Activated CD8-positive, alpha-beta memory T cell treated with anti-CD3 and anti-CD28 coated beads for 24 hours (primary cell): ENCODE data around the gene USB1.

Experiments used
- DNase-seq: peaks from one replicate; pipeline ENCODE4 v3.0.0-alpha.2; 2020

The USB1 gene, protein sequence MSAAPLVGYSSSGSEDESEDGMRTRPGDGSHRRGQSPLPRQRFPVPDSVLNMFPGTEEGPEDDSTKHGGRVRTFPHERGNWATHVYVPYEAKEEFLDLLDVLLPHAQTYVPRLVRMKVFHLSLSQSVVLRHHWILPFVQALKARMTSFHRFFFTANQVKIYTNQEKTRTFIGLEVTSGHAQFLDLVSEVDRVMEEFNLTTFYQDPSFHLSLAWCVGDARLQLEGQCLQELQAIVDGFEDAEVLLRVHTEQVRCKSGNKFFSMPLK

DNA sequence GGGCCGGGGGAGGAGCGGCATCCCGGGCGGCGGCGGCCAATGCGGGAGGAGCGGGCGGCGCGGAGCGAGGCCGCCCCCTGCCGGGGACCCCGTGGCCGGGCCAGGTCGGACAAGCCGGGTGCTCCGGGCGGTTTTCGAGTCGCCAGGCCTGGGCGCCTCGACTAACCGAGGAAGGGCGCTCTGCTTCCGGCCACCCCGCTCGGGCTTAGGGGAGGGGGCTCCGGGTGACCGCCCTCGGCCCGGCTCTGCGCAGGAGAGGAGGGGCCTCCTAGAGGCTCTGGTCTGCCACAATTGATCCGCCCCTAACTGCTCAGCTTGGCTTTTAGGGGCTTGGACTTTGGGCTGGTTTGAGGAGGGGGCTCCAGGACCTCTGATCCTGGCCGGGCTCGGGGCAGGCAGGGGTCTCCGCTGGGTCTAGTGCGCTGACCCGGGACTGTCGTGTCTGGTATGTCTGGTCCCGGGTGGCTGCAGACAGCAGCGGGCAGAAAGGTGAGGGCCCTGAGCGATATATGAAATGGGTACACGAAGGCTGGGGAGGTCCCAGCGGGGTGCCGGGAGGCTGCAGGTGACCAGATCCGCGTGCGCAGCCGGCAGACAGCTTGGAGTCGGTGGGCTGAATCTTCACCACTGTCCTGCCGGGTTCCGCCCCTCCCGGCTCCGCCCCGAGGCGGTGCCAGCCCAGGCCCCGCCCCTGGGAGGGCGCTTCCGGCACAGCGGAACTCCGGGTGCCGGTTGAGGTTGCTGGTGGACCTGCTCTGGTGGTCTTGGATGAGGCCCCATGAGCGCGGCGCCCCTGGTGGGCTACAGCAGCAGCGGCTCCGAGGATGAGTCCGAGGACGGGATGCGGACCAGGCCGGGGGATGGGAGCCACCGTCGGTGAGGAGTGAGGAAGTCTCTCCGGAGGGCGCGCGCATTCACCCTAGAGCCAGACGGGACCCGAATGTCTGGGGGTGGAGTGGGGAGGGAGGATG is at the start of gene USB1:
TSS of gene USB1 (plus strand) at position 702 of the 971 bp plus-strand sequence. CDS start at position 779, 77 bp downstream.
- DNase-seq: peak; percentile 95

DNA sequence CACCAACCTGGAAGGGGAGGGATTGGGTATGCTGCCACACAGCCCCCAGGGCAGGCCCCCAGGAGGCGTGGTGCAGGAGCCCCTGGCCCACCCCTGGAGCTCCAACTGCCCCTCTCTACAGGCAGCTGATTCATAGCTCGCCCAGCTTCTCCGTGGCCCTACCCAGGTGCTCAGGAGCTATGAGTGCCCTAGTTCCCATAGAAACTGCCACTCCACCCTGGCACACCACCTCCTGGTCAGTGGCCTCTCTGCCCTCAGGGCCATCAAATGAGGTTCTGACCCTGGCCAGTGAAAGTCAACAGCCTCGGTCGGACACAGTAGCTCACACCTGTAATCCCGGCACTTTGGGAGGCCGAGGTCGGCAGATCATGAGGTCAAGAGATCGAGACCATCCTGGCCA is 48.3 kb upstream of the USB1 start:
- DNase-seq: no peak

DNA sequence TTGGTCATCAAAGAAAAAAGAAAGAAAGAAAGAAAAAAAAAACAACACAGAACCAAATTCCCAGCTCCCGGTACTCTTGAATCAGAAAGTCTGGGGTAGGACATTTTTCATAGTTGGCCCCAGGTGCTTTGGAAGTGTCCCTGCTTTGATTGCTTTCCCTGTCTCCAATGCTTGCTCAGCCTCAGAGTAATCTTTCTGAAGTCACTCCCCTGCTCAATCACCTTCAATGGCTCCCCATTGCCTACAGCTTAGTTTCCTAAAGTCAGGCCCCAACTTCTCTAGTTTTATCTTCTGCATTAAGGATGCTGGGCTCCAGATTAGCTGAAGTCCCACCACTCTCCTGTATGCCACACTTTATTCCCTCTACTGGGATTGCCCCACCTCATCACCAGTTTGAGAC is 47.4 kb upstream of the USB1 start:
- no peak for DNase-seq

DNA sequence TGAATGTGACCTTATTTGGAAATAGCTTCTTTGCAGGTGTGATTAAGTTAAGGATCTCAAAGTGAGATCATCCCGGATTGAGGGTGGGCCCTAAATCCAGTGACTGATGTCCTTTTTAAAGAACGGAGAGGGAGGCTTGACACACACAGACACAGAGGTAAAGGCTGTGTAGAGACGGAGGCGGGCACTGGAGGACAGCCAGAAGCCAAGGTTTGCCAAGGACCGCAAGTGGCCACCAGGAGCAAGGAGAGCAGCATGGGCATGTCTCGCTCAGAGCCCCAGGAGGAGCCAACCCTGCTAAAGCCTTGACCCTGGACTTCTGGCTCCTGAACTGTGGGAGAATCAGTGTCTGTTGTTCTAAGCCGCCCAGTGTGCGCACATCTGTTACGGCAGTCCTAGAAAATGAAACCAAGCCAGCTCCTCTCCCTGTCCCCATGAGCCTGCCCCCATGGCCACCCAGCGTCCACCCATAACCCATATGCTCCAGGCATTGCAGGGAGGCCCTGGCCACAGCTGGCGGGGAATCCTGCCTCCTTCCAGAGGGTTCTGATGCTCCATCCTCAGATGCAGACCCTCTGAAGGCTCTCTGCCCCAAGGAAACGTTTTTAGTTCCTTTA is 45.5 kb upstream of the USB1 start:
- DNase-seq: no peak

DNA sequence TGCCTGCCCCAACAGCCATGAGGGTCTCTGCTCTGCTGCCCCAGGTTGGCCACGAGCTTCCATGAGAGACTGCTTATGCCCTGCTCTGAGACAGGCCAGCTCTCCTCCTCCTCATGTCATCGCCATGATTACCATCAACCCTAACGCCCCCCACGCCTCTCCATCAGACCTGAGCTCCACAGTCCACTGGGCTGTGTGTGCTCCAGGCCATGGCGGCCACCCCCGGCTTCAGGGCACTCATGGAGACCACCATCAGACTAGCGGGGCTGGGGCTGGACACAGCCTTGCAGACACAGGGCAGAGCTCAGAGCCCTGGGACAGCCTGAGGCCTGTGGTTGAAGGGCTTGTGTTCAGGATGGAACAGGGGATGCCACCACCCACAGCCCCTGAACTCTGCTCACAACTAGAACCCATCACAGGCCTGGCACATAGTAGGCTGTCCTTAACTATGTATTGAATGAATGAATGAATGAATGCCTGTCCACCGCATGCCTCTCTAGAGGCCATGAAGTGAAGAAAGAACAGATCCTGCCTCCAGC is 44.9 kb upstream of the USB1 start:
- DNase-seq: no peak

DNA sequence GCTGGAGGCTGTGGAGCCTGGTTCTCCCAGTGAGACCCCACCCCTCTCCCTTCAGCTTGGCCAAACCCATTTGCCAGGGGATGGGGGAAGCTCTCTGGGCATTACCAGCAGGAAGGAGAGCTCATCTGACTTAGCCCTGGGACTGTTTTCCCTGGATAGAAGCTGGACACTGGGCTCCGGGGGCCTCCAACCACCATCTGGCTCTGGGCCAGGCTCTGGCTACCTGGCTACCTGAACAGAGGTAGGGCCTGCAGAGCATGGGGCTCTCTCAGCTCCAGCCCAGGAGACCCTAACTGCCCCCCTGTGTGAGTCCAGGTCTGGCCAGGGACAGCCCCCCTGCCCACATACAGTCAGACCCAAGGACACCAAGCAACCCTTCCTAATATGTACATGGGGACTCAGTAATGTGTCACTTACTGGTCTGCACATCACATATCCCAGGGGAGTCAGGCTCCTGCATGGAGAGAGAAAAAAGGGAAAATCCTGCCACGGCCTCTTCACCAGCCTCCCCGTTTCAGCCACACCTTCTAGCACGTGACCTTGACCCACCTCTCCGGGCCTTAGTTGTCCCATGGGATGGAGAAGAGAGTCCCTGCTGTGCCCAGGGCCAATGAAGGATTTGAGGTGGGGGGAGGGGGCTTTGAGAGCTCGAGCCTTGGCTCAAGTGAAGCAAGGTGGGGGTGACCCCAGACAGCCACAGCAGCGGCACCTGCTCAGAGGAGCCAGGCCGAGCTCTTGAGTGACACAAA is 44.1 kb upstream of the USB1 start:
- no peak for DNase-seq

DNA sequence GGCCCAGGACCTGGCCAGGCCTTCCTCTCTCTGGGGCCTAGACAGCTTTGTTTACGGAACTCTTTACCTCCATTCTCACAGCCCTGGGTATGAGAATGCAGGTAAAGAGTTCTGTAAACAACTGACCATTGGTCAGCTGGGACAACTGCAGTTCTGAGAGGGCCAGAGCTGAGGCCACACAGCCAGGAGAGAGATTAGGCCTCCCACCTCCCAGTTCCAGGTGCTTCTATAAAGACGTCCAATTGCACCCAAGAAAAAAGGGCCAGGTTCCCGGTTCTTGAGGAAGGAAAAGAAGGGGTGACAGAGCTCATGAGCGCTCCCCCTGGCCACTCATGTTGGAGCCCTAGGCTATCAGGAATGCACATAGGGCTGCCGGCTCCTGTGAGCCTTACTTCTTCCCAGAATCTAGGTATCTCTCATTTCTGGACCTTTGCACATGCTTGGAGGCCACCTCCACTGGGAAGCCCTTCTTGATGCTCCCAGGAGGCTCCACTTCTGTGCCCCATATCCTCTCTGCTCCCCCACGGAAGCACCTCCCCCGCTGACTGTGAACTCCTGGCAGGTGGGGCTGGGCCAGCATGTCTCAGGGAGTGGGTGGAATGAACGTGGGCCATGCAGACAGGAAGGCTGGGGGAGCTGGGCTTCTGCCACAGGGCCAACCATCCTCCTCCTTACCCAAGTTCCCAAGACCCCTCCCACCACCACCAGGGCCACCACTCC is 43.4 kb upstream of the USB1 start:
- DNase-seq: no peak

DNA sequence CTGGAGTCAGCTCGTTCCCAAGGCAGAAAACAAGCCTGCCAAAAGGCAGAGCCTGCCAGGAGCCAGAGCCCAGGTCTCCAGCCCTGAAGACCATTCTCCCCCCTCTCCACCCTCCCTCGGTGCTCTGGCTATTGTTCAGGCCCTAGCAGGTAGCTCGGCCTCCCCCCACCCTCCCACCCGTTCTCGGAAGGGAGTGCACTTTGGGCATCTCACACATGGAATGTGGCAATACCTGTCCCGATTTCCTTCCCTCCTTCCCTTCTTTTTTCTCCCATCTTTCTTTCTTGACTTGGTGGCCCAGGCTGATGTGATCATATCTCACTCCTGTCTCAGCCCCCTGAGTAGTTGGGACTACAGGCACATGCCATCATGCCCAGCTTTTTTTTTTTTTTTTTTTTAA is 42.7 kb upstream of the USB1 start:
- no peak for DNase-seq

DNA sequence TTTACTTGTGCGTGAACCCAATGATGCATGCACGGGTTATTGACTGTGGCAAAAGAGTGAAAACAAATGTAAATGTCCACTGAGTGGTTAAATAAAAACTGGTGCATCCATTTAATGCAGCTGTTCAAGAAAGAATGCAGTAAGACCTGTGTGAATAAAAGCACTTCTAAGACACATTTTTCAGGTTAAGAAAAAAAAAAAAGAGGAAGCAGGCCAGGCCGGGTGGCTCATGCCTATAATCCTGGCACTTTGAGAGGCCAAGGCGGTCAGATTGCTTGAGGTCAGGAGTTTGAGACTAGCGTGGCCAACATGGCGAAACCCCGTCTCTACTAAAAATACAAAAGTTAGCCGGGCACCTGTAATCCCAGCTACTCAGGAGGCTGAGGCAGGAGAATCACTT is 42.1 kb upstream of the USB1 start:
- DNase-seq: no peak

DNA sequence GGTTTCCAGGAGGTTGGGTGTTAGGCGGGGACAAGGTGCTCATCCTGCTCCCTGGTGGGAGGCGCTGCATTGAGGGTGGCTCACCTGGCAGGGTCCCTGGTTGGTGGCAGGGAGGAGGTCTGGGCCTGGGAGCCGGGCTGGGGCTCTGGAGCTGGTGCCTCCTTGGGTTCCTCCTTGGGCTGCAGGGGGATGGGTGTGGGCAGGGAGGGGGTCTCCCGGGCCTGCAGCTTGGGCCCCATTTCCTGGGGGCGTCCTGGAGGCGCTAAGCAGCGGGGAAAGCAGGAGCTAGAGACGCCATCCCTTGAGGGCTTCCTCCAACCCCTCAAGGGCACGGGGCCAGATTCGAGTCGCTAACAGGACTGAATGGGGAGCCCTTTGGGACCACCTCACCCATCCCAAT is 41.4 kb upstream of the USB1 start:
- no peak for DNase-seq

DNA sequence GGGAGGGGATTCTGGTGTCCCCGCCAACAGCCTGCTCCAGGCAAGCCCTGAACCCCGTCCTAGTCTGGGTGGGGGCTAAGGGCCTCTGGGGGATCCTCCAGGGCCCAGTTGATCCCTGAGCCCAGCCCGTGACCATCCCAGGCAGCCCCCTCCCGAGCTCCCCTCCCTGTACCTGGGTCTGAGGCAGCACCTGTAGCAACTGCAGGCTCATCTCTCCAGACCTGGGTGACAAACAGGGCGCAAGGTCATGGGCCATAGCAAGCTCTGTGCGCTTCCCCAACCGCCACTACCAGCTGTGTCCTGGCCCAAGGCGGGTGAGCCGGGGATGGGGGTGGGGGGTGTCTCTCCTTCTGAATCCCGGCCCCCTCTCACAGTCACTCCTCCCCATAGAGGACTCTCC is 40.9 kb upstream of the USB1 start:
- DNase-seq: no peak

DNA sequence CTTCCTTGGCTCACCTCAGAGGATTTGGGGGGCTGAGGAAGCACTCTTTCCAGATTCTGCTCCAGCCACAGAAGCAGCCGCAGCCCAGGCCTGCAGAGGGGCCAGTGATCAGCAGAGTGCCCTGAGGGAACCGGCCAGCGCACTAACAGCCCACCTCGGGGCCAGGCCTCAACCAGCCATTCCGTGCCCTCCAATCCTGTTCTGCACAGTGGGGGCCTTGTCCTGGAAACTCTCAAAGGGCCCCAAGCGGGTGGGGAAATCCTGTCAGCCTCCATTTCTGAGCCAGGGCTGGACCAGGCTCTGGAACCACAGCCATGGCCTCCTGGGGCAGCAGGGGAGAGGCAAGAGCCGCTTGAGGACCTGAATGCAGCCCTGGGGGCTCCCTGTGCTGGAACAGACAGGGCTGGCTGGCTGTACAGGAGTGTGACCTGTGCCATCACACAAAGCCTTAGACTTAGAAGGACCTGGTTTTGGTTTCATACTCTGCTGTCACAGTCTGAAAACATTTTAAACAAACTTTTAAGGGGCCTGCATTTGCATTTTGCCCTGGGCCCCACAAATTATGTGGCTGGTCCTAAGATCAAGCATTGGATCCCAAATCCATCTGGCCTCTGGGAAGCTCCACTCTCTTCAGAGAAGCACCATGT is 40.3 kb upstream of the USB1 start:
- DNase-seq: no peak

DNA sequence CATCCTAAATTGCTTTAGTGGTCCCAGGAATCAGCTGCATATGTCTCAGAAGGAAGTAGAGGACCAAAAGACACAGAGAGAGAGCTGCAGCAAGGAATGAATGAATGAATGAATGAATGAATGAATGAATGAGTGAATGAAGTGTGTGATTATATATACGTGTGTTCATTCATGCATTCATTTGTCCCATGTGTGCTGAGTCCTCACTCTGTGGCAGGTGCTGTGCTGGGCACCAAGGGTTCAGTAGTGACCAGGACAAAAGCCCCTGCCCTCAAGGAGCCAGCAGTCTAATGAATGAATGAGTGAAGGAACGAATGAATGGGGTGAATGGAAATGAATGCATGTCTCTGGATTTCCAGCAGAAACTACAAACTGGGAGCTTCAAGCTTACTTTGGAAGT is 39.7 kb upstream of the USB1 start:
- no peak for DNase-seq

DNA sequence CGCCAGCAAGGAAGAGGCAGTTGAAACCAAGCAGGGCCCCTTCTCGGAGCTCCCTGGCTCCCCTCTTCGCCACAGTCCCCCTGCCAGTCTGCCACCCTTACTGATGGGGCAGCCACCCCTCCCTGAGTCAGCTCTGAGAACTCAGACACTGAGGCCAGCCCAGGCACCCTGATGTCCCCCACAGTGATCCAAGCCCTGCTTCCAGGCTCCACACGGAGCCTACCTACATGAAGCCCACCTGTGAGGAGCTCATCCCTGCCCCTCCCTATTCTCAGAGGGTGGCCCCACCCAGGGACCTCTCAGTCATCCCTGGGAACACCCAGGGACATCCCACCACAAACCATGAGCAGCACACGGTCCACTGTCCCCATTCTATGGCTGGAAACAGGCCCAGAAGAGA is 39.2 kb upstream of the USB1 start:
- no peak for DNase-seq

DNA sequence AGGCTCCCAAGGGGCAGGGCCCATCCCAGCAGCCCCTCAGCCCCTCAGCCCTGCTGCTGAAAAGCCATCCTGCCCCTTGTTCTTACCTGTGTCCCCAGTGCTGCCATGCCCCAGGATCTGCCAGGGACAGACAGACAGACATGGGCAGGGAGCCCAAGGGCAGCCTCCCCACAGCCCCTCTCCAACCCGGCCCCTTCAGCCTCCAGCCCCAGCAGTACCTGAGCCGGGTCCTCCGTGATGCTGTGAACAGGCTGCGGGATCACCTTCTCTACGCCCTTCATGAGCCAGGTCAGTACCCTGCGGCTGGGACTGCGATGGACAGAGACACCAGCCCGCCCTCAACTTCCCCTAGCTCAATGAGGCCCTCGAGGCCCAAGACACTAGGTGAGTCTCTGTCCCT is 38.5 kb upstream of the USB1 start:
- no peak for DNase-seq

DNA sequence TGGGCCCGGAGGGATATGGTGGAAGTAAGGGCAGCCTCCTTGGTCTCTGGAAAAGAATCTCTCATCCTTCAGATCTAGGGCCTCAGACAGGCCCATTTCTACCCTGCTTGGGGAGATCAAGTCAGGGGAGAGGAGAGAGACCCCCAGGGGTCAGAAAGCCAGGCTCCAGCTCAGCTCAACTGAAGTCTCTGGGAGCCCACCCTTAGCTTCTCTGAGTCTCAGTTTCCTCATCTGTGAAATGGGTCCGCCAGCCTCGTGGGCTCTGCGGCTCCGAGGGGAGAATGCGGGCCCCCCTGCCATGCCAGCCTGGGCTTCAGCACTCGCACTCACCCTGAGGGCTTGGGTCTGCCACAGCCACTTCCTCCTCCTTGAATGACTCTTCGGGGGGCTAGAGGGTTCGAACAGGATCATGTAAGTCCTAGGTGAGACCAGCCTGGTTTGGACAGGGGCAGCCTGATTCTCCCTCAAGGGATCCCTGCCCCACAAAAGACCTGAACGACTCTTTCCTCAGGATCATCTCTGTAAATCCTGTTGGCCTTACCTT is 37.0 kb upstream of the USB1 start:
- DNase-seq: no peak

DNA sequence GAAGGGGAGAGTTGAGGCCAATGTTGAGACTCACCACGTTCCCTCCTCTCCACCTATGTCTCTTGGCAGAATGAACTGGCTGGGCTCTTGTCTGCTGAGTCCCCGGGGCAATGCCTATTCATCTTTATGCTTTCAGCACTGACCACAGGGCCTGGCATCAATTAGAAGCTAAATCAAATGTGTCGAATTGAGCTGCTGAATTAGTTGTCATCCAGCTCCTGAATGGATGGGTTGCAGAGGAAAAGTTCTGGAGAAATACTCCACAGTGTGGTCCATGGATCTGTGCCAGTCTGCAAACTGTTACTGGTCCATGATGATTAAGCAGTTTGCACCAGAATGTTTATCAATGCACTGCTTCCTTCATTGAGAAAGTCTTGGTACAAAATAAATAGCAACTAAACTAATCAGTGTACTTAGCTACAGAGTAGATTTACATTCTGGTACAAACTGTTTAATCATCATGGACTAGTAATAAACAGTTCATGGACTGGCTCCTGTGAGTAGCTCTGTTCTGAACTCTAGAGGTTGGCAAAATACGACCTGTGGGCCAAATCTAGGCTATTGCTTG is 34.9 kb upstream of the USB1 start:
- no peak for DNase-seq

DNA sequence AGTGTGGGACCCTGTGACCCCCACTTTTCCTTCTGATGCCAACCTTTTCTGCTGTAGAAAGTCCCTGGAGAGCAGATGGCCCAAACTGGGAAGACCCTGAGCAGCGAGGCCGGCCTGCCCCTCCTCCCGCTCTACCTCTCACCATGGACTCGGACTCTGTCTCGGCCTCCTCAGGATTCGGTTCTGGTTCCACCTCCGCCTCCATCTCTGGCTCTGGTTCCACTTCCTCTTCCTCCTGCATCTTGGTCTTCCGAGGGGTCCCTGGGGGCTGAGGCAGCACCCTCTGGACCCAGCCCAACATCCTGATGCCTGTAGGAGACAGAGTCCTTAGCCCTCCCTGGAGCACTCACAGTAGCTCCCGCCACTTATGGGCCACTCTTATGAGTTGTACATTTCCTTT is 34.2 kb upstream of the USB1 start:
- no peak for DNase-seq

DNA sequence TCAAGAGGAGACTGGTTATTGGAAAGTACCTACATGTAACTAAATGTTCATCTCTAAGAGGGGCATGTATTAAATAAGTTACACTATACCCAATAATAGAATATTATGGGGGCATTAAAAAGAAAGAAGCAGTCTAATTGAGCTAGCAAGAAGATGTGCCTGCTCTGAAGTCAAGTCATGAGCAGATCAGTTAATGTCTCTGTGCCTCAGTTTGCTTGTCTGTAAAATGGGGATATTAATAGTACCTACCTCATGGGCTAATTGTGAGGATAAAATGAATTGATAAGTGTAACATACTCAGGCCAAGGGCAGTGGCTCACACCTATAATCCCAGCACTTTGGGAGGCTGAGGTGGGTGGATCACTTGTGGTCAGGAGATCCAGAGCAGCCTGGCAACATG is 33.3 kb upstream of the USB1 start:
- DNase-seq: no peak

DNA sequence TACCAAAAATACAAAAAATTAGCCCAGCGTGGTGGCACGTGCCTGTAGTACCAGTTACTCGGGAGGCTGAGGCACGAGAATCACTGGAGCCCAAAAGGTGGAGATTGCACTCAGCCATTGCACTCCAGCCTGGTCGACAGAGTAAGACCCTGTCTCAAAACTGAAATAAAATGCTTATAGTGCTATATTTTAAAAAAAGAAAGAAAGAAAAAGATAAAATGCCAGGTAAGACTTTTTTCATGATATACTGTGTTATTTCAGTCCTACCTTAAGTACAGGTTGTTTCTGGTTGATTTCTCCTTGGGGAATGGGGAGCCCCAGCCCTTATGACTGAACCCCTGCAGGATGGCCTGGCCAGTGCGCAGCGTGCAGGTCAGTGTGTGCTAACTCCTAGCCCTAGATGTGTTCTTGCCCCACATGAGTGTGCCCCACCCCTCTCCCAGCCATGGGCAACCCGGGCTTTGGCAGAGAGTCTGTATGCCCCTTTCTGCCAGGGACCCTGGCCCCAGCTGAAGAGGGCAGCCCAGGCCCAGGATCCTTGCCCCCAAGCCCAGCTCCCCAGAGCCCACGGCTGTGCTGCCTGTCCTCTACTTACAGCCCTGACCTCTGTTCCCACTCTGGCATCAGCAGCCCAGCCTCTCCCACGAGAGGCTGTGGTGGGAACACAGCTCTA is 31.6 kb upstream of the USB1 start:
- DNase-seq: no peak
